Gastroesophageal sphincter (tissue), 4 donors: Measurements from ENCODE around the gene SLC14A1. TPM values are rescaled to one million over a fixed set of nuclear protein-coding genes. Genes with fewer than 3 reads are reported as not detected.

Experiments
- ATAC-seq: fragments of 150-250 bp; one replicate; pipeline ENCODE4 v1.9.1; 2016; ENCODE audit warnings: mild to moderate bottlenecking, moderate library complexity
- H3K27ac ChIP-seq, 4 donors: fragments of 200-600 bp; sonication (generic) in 3 of 4; 1 replicate in 3 of 4; 2 replicates in 1 of 4; pipeline ENCODE4 v1.5.1; 2016 to 2019
- H3K27me3 ChIP-seq: fragments of 200-600 bp; sonication (generic); one replicate; pipeline ENCODE4 v1.5.1; 2019
- H3K36me3 ChIP-seq, 2 donors: fragments of 200-600 bp; sonication (generic); one replicate each; pipeline ENCODE4 v1.5.1; 2019; ENCODE audit warnings: control low read depth in 1 of 2
- H3K4me1 ChIP-seq, 3 donors: fragments of 200-600 bp; sonication (generic); 1 replicate in 2 of 3; 2 replicates in 1 of 3; pipeline ENCODE4 v1.5.1; 2016 to 2019; ENCODE audit warnings: control low read depth in 2 of 3
- H3K4me3 ChIP-seq, 2 donors: fragments of 200-600 bp; sonication (generic); one replicate each; pipeline ENCODE4 v1.5.1; 2019; ENCODE audit warnings: mild to moderate bottlenecking in 1 of 2, moderate library complexity in 1 of 2
- H3K9me3 ChIP-seq, 3 donors: fragments of 200-600 bp; sonication (generic); one replicate each; pipeline ENCODE4 v1.5.1; 2017 to 2019; ENCODE audit warnings: control low read depth in 2 of 3
- CTCF ChIP-seq, 4 experiments: fragments of 200-600 bp in 2 of 4; fragments of 450-650 bp in 2 of 4; sonication (generic) in 1 of 4; IDR thresholded peaks; one replicate each; pipeline ENCODE4 v1.5.1; 2017 to 2019; ENCODE audit warnings: antibody characterized with exemption in 4 of 4, mild to moderate bottlenecking in 2 of 4, moderate library complexity in 2 of 4
- EP300 ChIP-seq: sonication (generic); formaldehyde crosslinking; IDR thresholded peaks from one replicate; pipeline ENCODE4 v1.6.1; 2017; ENCODE audit warnings: antibody characterized with exemption, mild to moderate bottlenecking
- POLR2A ChIP-seq, 2 donors: fragments of 450-650 bp; IDR thresholded peaks; one replicate each; pipeline ENCODE4 v1.6.1; 2017; ENCODE audit warnings: antibody characterized with exemption in 2 of 2, mild to moderate bottlenecking in 2 of 2, moderate library complexity in 1 of 2
- POLR2AphosphoS5 ChIP-seq: sonication (generic); formaldehyde crosslinking; IDR thresholded peaks from one replicate; pipeline ENCODE4 v1.6.1; 2017; ENCODE audit warnings: antibody characterized with exemption
- WGBS, 2 donors: methylation state at CpG; one replicate each; pipeline ENCODE4 v1.1.5; 2018; ENCODE audit warnings: low coverage in 1 of 2; 5-methylcytosine and 5-hydroxymethylcytosine counted together
- total RNA-seq, 4 donors: library from RNA; depleted of rRNA; stranded (reverse); fragments of >200 nt; gene quantifications; one replicate each; pipeline ENCODE4 v1.1.0, GENCODE V29; 2016

The SLC14A1 gene
- total RNA-seq, 4 donors from 2014 or later: 0.40 to 6.6 (median 1.5) TPM

- H3K4me1 ChIP-seq: no peaks in the 10 kb centered on the region
- no peak for ATAC-seq
- no peak overlapping the region for H3K27ac ChIP-seq
- no peaks in the 10 kb centered on the region for H3K9me3 ChIP-seq
- TF ChIP-seq POLR2AphosphoS5 (no peak), EP300 (no peak), CTCF (IDR thresholded peaks at IDR 0.05) (no peak), POLR2A (IDR thresholded peaks at IDR 0.05) (no peak)
- H3K36me3 ChIP-seq: no peaks in the 10 kb centered on the region
- WGBS, 2 donors: 78 to 100% methylated on average over 5 to 7 of the region's 8 CpGs
- no peak overlapping the region for H3K4me3 ChIP-seq
- no peaks in the 10 kb centered on the region for H3K27me3 ChIP-seq
Observed at GRCh38 chr18:45682181-45682580, 41.8 kb upstream of the SLC14A1 start.

GRCh38 chr18:45684341-45685115, 39.5 kb upstream of the SLC14A1 start:
- WGBS, 2 donors: 48 to 57% methylated on average over 4 to 5 of the region's 5 CpGs
- TF ChIP-seq POLR2AphosphoS5: no peak
- no peak for TF ChIP-seq POLR2A (IDR thresholded peaks at IDR 0.05)
- TF ChIP-seq CTCF (IDR thresholded peaks at IDR 0.05): no peak
- no peak for TF ChIP-seq EP300
- no peak for ATAC-seq
- Histone ChIP-seq H3K27ac (no peak overlapping the region), H3K36me3 (no peaks in the 10 kb centered on the region), H3K4me1 (no peaks in the 10 kb centered on the region), H3K4me3 (no peak overlapping the region), H3K27me3 (no peaks in the 10 kb centered on the region), H3K9me3 (no peaks in the 10 kb centered on the region)

GRCh38 chr18:45686891-45687611, 36.9 kb upstream of the SLC14A1 start:
- peaks cover 0 to 7% (median 0%) of the 10 kb centered on the region in 3 donors for H3K4me1 ChIP-seq
- no peak overlapping the region for H3K4me3 ChIP-seq
- H3K36me3 ChIP-seq: no peaks in the 10 kb centered on the region
- H3K27me3 ChIP-seq: no peaks in the 10 kb centered on the region
- ATAC-seq: peak; percentile 42
- WGBS, 2 donors: 53 to 74% methylated on average over 5 to 6 of the region's 7 CpGs
- TF ChIP-seq CTCF (IDR thresholded peaks at IDR 0.05) (no peak), POLR2A (IDR thresholded peaks at IDR 0.05) (no peak), EP300 (no peak), POLR2AphosphoS5 (no peak)
- H3K9me3 ChIP-seq: no peaks in the 10 kb centered on the region
- no peak overlapping the region for H3K27ac ChIP-seq

GRCh38 chr18:45687621-45688020, 36.4 kb upstream of the SLC14A1 start:
- Histone ChIP-seq H3K27me3 (no peaks in the 10 kb centered on the region), H3K27ac (no peak overlapping the region), H3K9me3 (no peaks in the 10 kb centered on the region), H3K4me1 (peaks cover 0 to 7% (median 0%) of the 10 kb centered on the region in 3 donors), H3K36me3 (no peaks in the 10 kb centered on the region), H3K4me3 (no peak overlapping the region)
- no peak for ATAC-seq
- 47% methylated on average over 5 of the region's 6 CpGs; no CpG with 5 or more reads in 1 of the 2 donors for WGBS, 2 donors
- TF ChIP-seq POLR2A (IDR thresholded peaks at IDR 0.05) (no peak), EP300 (no peak), CTCF (IDR thresholded peaks at IDR 0.05) (no peak), POLR2AphosphoS5 (no peak)
